BJ (cell line): ENCODE measurements around the gene ITPK1. TPM values are rescaled to one million over a fixed set of nuclear protein-coding genes. Genes with fewer than 3 reads are reported as not detected.

Source experiments
- CTCF ChIA-PET: fragments of 350-600 bp; formaldehyde crosslinking; extraction: SDS; loops from one replicate; lab custom pipeline; 2021; ENCODE audit warnings: antibody characterized with exemption, inconsistent platforms; lab: Yijun Ruan, JAX
- POLR2A ChIA-PET: fragments of 300-600 bp; sonication (Branson Sonifier 250); formaldehyde crosslinking; extraction: SDS; loops from one replicate; lab custom pipeline; 2021; ENCODE audit warnings: antibody characterized with exemption; lab: Charles Lee
- DNase-seq: peaks from one replicate; pipeline ENCODE4 v3.0.0-alpha.2; 2011; ENCODE audit warnings: low read depth
- H3K27me3 ChIP-seq: 2 replicates; pipeline ENCODE4 v1.6.0; 2011; ENCODE audit warnings: low read length; ENCODE audit not compliant: control insufficient read depth, insufficient read depth
- H3K36me3 ChIP-seq: 2 replicates; pipeline ENCODE4 v1.5.1; 2011; ENCODE audit warnings: low read length; ENCODE audit not compliant: control insufficient read depth, insufficient read depth
- H3K4me3 ChIP-seq: 2 replicates; pipeline ENCODE4 v1.5.1; 2011; ENCODE audit warnings: low read depth, mild to moderate bottlenecking, control low read depth, low read length
- polyA plus RNA-seq: library from polyadenylated mRNA; depleted of rRNA; stranded (reverse); fragments of >200 nt; gene quantifications from 2 replicates; pipeline ENCODE4 v1.2.3, GENCODE V29; 2011
- TF ChIP-seq, protein P1 (sequence below): IDR thresholded peaks from 2 replicates; pipeline ENCODE4 v1.5.1; 2011; ENCODE audit warnings: low read depth, mild to moderate bottlenecking, control low read depth, inconsistent platforms, low read length, moderate library complexity; ENCODE audit not compliant: insufficient read depth

ITPK1 gene
- polyA plus RNA-seq, 1 experiment: 49.0 TPM

DNA sequence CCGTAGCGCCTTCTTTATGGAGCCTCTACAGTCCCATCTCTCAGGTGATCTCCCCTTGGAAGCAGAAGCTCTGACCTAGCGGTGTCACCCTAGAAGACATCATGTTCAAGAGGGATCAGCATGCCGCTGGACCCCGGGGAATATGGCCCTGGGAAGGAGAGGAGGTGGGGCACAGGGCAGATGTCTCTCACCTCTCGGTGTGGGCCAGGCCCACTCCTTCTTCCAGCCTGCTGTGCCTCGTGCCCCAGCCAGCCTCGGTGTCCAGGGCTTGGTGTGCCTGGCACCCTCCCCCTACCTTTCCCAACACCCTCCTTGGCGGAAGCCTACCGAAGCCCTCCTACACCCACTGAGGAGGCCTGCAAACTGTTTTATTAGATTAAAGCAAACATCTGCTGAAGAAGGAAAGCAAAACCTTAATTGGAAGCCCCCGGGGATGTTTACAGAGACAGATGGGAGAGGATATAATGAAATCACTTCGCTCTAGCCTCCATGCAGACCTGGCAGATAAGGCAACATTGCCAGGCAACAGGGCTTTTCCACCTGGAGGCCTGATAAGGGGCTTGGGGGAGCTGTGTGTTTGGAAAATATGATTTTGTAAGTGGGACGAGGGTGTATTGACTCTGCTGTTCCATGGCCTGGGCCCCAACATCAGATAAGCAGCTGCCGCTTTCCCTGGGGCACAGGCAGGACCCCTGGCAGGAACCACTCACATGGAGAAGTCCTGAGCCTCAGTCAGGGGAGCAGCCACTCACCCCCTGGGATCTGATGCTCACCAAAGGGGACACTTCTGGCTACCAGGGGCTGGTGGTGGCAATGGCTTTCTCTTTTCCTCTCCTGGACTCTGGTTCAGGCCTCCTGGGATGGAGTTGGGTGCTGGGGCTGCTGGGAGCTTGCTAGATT lies 198.4 kb downstream of the ITPK1 start:
- H3K27me3 ChIP-seq: no peaks in the 10 kb centered on the region; the same call in 1 of the 2 replicates
- H3K4me3 ChIP-seq: no peak overlapping the region
- TF ChIP-seq, protein P1, sequence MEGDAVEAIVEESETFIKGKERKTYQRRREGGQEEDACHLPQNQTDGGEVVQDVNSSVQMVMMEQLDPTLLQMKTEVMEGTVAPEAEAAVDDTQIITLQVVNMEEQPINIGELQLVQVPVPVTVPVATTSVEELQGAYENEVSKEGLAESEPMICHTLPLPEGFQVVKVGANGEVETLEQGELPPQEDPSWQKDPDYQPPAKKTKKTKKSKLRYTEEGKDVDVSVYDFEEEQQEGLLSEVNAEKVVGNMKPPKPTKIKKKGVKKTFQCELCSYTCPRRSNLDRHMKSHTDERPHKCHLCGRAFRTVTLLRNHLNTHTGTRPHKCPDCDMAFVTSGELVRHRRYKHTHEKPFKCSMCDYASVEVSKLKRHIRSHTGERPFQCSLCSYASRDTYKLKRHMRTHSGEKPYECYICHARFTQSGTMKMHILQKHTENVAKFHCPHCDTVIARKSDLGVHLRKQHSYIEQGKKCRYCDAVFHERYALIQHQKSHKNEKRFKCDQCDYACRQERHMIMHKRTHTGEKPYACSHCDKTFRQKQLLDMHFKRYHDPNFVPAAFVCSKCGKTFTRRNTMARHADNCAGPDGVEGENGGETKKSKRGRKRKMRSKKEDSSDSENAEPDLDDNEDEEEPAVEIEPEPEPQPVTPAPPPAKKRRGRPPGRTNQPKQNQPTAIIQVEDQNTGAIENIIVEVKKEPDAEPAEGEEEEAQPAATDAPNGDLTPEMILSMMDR: no peak
- CTCF ChIA-PET: no interaction called here
- POLR2A ChIA-PET: no interaction called here
- DNase-seq: no peak
- no peaks in the 10 kb centered on the region for H3K36me3 ChIP-seq

- ChIA-PET CTCF (no interaction called here), POLR2A (no interaction called here)
- H3K4me3 ChIP-seq: no peak overlapping the region
- no peak for DNase-seq
- no peaks in the 10 kb centered on the region for H3K36me3 ChIP-seq
- H3K27me3 ChIP-seq: no peaks in the 10 kb centered on the region
- TF ChIP-seq, protein P1: no peak
Observed at GRCh38 chr14:92916201-92916600, 199.5 kb downstream of the ITPK1 start.

DNA sequence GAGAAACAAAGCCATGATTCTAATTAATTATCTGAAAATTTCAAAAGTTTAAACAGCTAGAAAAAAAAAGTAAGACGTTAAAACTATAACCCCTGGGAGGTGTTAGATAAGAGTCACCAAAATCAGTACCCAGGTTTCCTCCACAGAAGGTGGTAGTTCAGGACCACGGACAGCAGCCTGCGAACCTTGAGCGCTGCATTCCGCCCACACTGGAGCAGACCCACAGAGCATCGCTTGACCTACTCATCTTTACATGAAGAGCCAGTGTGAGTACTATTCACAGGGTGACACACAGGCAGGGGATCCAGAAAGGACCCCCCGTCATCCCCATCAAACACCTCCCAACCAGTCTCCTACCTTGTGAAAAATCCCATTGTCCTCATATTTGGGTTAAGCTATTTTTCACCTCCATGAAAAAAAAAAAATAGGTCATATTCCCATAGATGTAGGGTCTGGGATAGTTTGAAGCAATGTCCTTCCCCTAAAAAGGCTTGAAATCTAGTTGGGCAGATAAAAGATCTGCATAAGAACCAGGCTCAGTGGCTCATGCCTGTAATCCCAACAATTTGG lies 201.6 kb downstream of the ITPK1 start:
- Histone ChIP-seq H3K4me3 (no peak overlapping the region), H3K27me3 (no peaks in the 10 kb centered on the region), H3K36me3 (no peaks in the 10 kb centered on the region)
- DNase-seq: no peak
- TF ChIP-seq, protein P1: no peak
- CTCF ChIA-PET: interaction anchor here (1.1 to 1.5 kb wide), 2 partner anchors 8 to 38 kb away, joined by 3 read pairs; no protein-coding TSS in a partner anchor
- POLR2A ChIA-PET: no interaction called here

DNA sequence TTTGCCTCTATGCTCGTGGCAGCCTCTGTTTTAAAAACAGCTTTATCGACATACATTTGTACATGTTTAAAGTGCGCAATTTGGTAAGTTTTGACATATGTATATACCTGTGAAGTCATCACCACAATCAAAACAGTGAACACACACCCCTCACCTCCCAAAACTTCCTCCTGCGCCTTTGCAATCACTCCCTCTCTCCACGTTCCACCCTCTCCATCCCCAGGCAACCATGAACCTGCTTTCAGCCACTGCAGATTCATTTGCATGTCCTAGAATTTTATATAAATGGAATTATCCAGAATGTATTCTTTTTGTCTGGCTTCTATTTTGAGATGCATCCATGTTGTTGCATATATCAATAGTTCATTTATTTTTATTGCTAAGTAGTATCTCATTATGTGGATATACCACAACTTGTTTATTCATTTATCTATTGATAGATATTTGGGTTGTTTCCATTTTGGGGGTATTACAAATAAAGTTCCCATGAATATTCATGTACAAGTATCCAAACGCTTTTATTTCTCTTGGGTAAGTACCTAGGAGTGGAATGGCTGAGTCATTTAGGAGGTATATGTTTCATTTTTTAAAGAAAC lies 208.3 kb downstream of the ITPK1 start:
- TF ChIP-seq, protein P1: no peak
- H3K36me3 ChIP-seq: no peaks in the 10 kb centered on the region
- no peak overlapping the region for H3K4me3 ChIP-seq
- no peak for DNase-seq
- CTCF ChIA-PET: no interaction called here
- H3K27me3 ChIP-seq: peaks cover 6% of the 10 kb centered on the region
- POLR2A ChIA-PET: no interaction called here

GRCh38 chr14:92906823-92907222 lies 208.9 kb downstream of the ITPK1 start:
- no peak for DNase-seq
- POLR2A ChIA-PET: no interaction called here
- Histone ChIP-seq H3K27me3 (peaks cover 6% of the 10 kb centered on the region), H3K4me3 (no peak overlapping the region), H3K36me3 (no peaks in the 10 kb centered on the region)
- TF ChIP-seq, protein P1: no peak
- CTCF ChIA-PET: no interaction called here
